Activated CD8-positive, alpha-beta T cell treated with anti-CD3 and anti-CD28 coated beads for 36 hours (primary cell): ENCODE results near the gene KCNQ5. TPM values are rescaled to one million over a fixed set of nuclear protein-coding genes. Genes with fewer than 3 reads are reported as not detected.

Experiments used
- ATAC-seq: fragments of 200-7000 bp; cut with Tn5 transposase; one replicate; pipeline ENCODE4 v1.10.0; 2021; ENCODE audit warnings: mild to moderate bottlenecking, moderate library complexity
- CTCF ChIA-PET: fragments of 350-600 bp; sonication (Branson Sonifier 250); formaldehyde crosslinking; loops from one replicate; lab custom pipeline; 2021; ENCODE audit warnings: antibody characterized with exemption; lab: Charles Lee
- POLR2A ChIA-PET: fragments of 350-600 bp; sonication (Branson Sonifier 250); formaldehyde crosslinking; loops from one replicate; lab custom pipeline; 2021; ENCODE audit warnings: antibody characterized with exemption; lab: Charles Lee
- DNase-seq: peaks from one replicate; pipeline ENCODE4 v3.0.0-alpha.2; 2020
- H3K27ac Mint-ChIP-seq: one replicate; pipeline ENCODE4 v1.8.0; 2021; ENCODE audit warnings: mild to moderate bottlenecking, mixed read lengths
- H3K27me3 Mint-ChIP-seq: one replicate; pipeline ENCODE4 v1.8.0; 2021; ENCODE audit warnings: mixed read lengths
- H3K36me3 Mint-ChIP-seq: one replicate; pipeline ENCODE4 v1.8.0; 2021; ENCODE audit warnings: low read depth, mixed read lengths
- H3K4me1 Mint-ChIP-seq: one replicate; pipeline ENCODE4 v1.8.0; 2021; ENCODE audit warnings: low read depth, mixed read lengths
- H3K4me3 Mint-ChIP-seq: one replicate; pipeline ENCODE4 v1.8.0; 2021; ENCODE audit warnings: mild to moderate bottlenecking, moderate library complexity, mixed read lengths
- H3K9me3 Mint-ChIP-seq: one replicate; pipeline ENCODE4 v1.8.0; 2021; ENCODE audit warnings: mixed read lengths
- intact Hi-C: fragments of 100-400 bp; cut with micrococcal nuclease; formaldehyde crosslinking; loops from one replicate; pipeline ENCODE4 v1.10.0; 2022
- total RNA-seq, 2 experiments: library from RNA; stranded (reverse); gene quantifications; one replicate each; pipeline ENCODE4 v1.2.3, GENCODE V29; 2021
- TF ChIP-seq, protein P1 (sequence below): fragments of 200-600 bp; IDR thresholded peaks from one replicate; pipeline ENCODE4 v1.8.0; 2022; ENCODE audit warnings: antibody characterized with exemption, mild to moderate bottlenecking

Gene KCNQ5
- total RNA-seq, 2 experiments from 2014 or later: 14.6 to 14.9 TPM

DNA sequence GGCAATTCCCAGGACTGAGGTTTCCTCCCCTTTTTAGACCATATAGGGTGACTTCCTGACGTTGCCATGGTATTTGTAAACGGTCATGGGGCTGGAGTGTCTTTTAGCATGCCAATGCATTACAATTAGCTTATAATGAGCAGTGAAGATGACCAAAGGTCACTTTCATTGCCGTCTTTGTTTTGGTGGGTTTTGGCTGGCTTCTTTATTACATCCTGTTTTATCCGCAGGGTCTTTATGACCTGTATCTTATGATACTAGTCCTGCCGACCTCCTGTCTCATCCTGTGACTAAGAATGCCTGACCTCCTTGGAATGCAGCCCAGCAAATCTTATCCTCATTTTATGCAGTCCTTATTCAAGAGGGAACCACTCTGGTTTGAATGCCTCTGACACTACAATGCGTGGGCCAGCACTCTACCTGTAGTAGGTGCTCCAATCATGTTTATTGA lies 190.1 kb downstream of the KCNQ5 start:
- POLR2A ChIA-PET: no interaction called here
- no peaks in the 10 kb centered on the region for H3K4me1 Mint-ChIP-seq
- intact Hi-C loops: no loop called here
- peaks cover 6% of the 10 kb centered on the region for H3K36me3 Mint-ChIP-seq
- no peaks in the 10 kb centered on the region for H3K9me3 Mint-ChIP-seq
- H3K4me3 Mint-ChIP-seq: no peak overlapping the region
- CTCF ChIA-PET: no interaction called here
- TF ChIP-seq, protein P1, sequence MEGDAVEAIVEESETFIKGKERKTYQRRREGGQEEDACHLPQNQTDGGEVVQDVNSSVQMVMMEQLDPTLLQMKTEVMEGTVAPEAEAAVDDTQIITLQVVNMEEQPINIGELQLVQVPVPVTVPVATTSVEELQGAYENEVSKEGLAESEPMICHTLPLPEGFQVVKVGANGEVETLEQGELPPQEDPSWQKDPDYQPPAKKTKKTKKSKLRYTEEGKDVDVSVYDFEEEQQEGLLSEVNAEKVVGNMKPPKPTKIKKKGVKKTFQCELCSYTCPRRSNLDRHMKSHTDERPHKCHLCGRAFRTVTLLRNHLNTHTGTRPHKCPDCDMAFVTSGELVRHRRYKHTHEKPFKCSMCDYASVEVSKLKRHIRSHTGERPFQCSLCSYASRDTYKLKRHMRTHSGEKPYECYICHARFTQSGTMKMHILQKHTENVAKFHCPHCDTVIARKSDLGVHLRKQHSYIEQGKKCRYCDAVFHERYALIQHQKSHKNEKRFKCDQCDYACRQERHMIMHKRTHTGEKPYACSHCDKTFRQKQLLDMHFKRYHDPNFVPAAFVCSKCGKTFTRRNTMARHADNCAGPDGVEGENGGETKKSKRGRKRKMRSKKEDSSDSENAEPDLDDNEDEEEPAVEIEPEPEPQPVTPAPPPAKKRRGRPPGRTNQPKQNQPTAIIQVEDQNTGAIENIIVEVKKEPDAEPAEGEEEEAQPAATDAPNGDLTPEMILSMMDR: no peak
- no peak for DNase-seq
- no peak overlapping the region for H3K27ac Mint-ChIP-seq
- H3K27me3 Mint-ChIP-seq: no peaks in the 10 kb centered on the region
- no peak for ATAC-seq

DNA sequence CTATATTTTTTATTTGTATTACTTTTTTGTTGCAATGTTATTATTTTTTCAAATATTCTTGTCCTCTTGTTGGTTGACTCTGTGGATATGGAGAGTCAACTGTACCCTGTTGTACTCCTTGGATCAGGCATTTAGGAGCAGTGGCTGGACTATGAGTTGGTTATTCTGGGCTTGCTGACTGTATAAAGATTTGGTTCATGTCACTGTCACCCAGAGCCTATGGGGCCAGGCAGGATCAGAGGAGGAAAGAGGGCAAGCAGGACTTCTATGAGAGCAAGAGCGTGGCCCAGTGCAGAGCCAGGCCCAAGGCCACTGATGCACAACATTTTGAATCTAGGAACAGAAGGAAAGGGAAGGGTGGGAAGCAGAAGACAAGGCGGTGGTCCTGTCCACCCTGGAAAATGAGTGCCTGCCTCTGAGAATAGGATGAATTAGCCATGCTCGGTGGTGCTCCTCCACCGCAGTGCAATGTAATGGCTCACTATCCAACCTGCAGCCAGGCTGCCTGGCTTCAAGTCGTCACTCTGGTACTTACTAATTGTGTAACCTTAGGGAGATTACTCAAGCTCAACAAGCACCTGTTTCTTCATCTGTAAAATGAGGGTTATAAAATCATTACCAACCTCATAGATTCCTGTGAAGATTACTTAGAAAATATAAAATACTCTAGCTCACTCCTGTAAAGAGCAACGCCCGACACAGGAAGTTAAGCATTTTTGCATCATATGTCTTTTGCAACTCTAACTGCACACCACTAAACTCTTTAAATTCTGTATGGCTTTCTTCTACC lies 192.1 kb downstream of the KCNQ5 start:
- TF ChIP-seq, protein P1: no peak
- H3K4me3 Mint-ChIP-seq: no peak overlapping the region
- ATAC-seq: no peak
- H3K36me3 Mint-ChIP-seq: no peaks in the 10 kb centered on the region
- no peaks in the 10 kb centered on the region for H3K4me1 Mint-ChIP-seq
- no peak for DNase-seq
- intact Hi-C loops: no loop called here
- CTCF ChIA-PET: no interaction called here
- H3K27me3 Mint-ChIP-seq: no peaks in the 10 kb centered on the region
- POLR2A ChIA-PET: no interaction called here
- no peak overlapping the region for H3K27ac Mint-ChIP-seq
- H3K9me3 Mint-ChIP-seq: no peaks in the 10 kb centered on the region

DNA sequence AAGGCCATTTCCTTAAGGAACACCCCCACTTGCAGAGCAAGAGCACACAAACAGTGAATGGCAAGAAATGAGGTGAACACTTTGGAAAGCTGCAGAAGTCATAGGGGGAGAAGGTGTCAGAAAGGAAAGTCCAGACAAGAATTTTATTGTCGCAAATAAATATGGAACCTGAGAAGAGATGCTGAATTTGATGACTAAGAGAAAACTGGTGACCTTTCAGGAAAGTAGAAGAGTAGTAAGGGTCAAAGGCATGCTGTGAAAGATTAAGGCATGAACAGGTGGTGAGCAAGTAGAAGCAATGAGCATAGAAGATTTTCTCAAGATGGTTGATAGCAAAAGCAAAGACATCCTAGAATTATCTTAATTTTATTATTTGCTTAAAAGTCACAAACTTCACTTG lies 194.2 kb downstream of the KCNQ5 start:
- ChIA-PET POLR2A (no interaction called here), CTCF (no interaction called here)
- intact Hi-C loops: no loop called here
- Mint-ChIP-seq H3K36me3 (no peaks in the 10 kb centered on the region), H3K4me1 (no peaks in the 10 kb centered on the region), H3K4me3 (no peak overlapping the region), H3K27ac (no peak overlapping the region), H3K27me3 (no peaks in the 10 kb centered on the region), H3K9me3 (no peaks in the 10 kb centered on the region)
- TF ChIP-seq, protein P1: no peak
- no peak for DNase-seq
- no peak for ATAC-seq

DNA sequence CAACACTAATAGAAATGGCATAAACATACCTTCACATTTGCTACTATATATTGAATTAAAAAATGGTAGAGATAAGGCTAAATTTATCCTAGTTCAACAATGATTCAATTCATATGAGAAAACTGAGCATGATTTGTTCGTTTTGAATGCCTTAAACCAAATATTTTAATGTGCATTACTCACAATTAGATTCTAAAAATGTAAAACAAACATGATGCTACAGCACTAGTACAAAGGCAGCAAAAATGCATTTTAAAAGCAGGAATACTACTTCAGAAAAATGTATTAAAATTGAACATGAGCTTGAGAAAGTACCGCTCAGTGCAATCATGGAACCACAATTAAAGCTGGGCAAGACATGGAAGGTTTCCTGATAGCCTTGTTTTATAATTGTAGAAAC lies 195.3 kb downstream of the KCNQ5 start:
- no peak for ATAC-seq
- Mint-ChIP-seq H3K27ac (no peak overlapping the region), H3K4me1 (no peaks in the 10 kb centered on the region), H3K4me3 (no peak overlapping the region), H3K27me3 (no peaks in the 10 kb centered on the region), H3K36me3 (no peaks in the 10 kb centered on the region), H3K9me3 (no peaks in the 10 kb centered on the region)
- ChIA-PET POLR2A (no interaction called here), CTCF (no interaction called here)
- intact Hi-C loops: no loop called here
- DNase-seq: no peak
- TF ChIP-seq, protein P1: no peak

DNA sequence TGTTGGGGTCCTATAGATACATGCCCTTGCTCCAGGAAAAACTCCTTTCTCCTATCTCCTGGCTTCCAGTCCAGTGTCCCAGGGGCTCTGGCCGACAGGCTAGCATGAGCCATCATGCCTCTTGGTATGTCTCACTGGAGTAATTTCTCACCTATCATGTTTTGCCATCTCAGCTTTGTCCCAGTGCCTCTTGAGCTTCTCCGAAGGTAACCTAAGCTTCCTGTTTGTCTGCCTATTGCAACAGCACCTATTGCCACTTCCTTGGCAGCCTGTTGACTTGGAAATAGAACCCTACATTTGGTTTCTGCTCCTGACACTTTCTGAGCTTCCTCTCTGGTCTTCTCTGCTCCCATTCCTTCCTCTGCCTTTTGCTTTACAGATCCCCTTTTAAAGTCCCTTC lies 197.7 kb downstream of the KCNQ5 start:
- TF ChIP-seq, protein P1: no peak
- CTCF ChIA-PET: no interaction called here
- no peaks in the 10 kb centered on the region for H3K27me3 Mint-ChIP-seq
- ATAC-seq (no peak), DNase-seq (no peak)
- H3K9me3 Mint-ChIP-seq: no peaks in the 10 kb centered on the region
- H3K4me3 Mint-ChIP-seq: no peak overlapping the region
- peaks cover 5% of the 10 kb centered on the region for H3K4me1 Mint-ChIP-seq
- no peak overlapping the region for H3K27ac Mint-ChIP-seq
- POLR2A ChIA-PET: no interaction called here
- H3K36me3 Mint-ChIP-seq: no peaks in the 10 kb centered on the region
- intact Hi-C loops: loop anchor here (10.0 kb wide), 1 partner anchor 195 kb away; the partner anchor contains the start of gene KCNQ5
